Measurements from ENCODE around the gene CFDP1. TPM values are rescaled to one million over a fixed set of nuclear protein-coding genes. Genes with fewer than 3 reads are reported as not detected.

Gene CFDP1
- total RNA-seq, 1 experiment from 2014 or later, result 52.6 TPM

DNA sequence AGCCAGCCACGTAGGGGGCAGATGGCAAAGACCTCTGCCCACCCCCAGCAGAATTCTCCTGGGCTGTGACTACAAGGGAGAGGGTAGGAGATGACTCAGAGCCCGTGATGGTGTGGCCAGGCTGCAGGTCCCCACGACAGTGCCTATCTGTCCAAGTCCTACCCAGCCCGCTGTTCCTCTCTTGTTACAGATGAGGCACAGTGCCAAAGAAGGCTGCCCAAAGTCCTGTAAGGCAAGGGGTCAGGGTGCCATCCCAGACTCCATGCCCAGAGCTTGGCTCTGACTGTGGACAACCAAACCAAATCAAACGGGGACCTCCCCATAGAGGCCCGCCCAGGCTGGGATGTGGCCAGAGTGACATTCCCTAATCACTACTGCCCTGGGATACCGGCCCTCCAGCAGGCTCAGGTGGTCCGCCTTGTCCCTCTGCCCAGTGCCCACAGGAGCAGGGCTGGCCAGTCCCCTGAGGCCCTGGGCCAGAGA, 169.3 kb downstream of the CFDP1 start:
- Histone ChIP-seq H3K4me2 (peak overlapping the region; percentile 99), H3K9me2 (ENCODE audit: insufficient read depth) (no peaks in the 10 kb centered on the region), H3K36me3 (ENCODE audit: low read depth) (0 out of 2 replicates have a peak, but pooled peaks cover 3% of the 10 kb centered on the region), H3K9me3 (ENCODE audit: insufficient read depth, low read depth) (no peaks in the 10 kb centered on the region), H3K4me3 (peak overlapping the region; percentile 99; the same call in 1 of the 2 replicates), H4K20me1 (ENCODE audit: insufficient read depth) (peaks cover 47% of the 10 kb centered on the region), H3K27ac (no peak overlapping the region), H3K4me1 (replicated peaks; ENCODE audit: insufficient read depth) (peaks cover 43% of the 10 kb centered on the region), H3K27me3 (ENCODE audit: insufficient read depth, low read depth) (no peaks in the 10 kb centered on the region), H3F3A (ENCODE audit: insufficient read depth, low read depth) (peaks cover 7% of the 10 kb centered on the region; the same call in 1 of the 2 replicates), H2AFZ (no peak overlapping the region), H3K79me2 (ENCODE audit: low read depth) (peaks cover 63% of the 10 kb centered on the region)
- POLR2A ChIA-PET (ENCODE audit: unreplicated experiment), result interaction anchor here (0.6 kb wide), 1 partner anchor 19 kb away, joined by 6 read pairs; no protein-coding TSS in a partner anchor
- DNase-seq, result peak; percentile 55 to 63
- intact Hi-C loops (cut with micrococcal nuclease; ENCODE audit: unreplicated experiment), result loop anchor here (1.0 kb wide), 1 partner anchor 19 kb away; no protein-coding TSS in a partner anchor
- TF ChIP-seq, protein P1, sequence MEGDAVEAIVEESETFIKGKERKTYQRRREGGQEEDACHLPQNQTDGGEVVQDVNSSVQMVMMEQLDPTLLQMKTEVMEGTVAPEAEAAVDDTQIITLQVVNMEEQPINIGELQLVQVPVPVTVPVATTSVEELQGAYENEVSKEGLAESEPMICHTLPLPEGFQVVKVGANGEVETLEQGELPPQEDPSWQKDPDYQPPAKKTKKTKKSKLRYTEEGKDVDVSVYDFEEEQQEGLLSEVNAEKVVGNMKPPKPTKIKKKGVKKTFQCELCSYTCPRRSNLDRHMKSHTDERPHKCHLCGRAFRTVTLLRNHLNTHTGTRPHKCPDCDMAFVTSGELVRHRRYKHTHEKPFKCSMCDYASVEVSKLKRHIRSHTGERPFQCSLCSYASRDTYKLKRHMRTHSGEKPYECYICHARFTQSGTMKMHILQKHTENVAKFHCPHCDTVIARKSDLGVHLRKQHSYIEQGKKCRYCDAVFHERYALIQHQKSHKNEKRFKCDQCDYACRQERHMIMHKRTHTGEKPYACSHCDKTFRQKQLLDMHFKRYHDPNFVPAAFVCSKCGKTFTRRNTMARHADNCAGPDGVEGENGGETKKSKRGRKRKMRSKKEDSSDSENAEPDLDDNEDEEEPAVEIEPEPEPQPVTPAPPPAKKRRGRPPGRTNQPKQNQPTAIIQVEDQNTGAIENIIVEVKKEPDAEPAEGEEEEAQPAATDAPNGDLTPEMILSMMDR (conservative IDR thresholded peaks at IDR 0.05), result no peak
- CTCF ChIA-PET, result no interaction called here
- no TSS peak for BruUV-seq (replicated peaks)

DNA sequence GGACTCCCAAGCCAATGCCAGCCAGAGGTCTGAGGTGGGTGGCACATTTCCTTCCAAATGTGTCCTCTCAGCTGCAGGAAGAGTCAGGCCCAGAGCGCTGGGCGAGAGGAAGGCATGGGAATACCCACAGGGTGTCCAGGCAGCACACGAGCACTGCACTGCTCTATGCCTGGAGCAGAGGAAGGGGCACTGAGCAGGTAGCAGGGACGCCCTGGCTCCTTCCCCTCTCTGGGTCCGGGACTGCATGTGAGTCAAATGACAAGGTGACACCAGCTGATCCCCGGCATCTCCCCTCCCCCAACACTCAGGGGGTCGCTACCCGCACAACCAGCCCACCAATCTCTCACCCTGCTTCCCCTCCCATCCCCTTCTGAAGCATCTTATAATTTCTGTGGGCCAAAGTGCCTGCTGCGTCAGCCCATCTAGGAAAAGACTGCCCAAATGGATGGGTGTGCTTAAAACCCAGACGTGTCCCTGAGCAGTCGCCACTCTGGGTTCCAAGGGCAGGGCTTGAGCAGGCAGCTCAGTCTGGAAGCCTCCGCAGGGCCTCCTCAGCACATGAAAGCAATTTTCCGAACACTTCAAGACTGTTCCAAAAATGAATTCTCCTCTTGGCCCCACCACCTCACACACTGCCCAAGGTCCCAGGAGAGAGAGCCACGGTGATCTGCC, 169.9 kb downstream of the CFDP1 start:
- TF ChIP-seq EZH2 (IDR thresholded peaks at IDR 0.05; ENCODE audit: low read depth), result no peak
- TF ChIP-seq, protein P1 (conservative IDR thresholded peaks at IDR 0.05), result no peak
- Histone ChIP-seq H2AFZ (no peak overlapping the region), H4K20me1 (ENCODE audit: insufficient read depth) (peaks cover 53% of the 10 kb centered on the region), H3K79me2 (ENCODE audit: low read depth) (peaks cover 68% of the 10 kb centered on the region), H3K36me3 (ENCODE audit: low read depth) (0 out of 2 replicates have a peak, but pooled peaks cover 3% of the 10 kb centered on the region), H3K27me3 (ENCODE audit: insufficient read depth, low read depth) (no peaks in the 10 kb centered on the region), H3K9me2 (ENCODE audit: insufficient read depth) (no peaks in the 10 kb centered on the region), H3K4me3 (peak overlapping the region; percentile 99; the same call in 1 of the 2 replicates), H3K9me3 (ENCODE audit: insufficient read depth, low read depth) (no peaks in the 10 kb centered on the region), H3F3A (ENCODE audit: insufficient read depth, low read depth) (peaks cover 5% of the 10 kb centered on the region; the same call in 1 of the 2 replicates), H3K4me2 (peak overlapping the region; percentile 99), H3K4me1 (replicated peaks; ENCODE audit: insufficient read depth) (peaks cover 42% of the 10 kb centered on the region), H3K27ac (no peak overlapping the region)
- intact Hi-C loops (cut with micrococcal nuclease; ENCODE audit: unreplicated experiment), result no loop called here
- POLR2A ChIA-PET (ENCODE audit: unreplicated experiment), result no interaction called here
- DNase-seq, result no peak
- no TSS peak for BruUV-seq (replicated peaks)
- CTCF ChIA-PET, result no interaction called here

DNA sequence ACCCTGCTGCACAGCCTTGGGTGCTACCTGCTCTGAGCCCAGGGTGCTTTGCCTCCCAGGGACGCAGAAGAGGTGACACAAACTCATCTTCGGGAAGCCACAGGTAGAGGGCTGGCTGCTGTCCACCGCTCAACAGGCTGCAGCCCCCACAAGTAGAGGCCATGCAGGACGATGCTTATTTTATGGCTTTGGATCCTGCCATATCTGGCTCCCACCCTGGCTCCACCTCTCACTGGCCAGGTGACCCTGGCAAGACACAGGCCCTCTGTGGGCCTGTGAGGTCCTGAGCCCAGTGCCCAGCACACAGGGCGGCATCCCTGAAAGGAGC, 170.5 kb downstream of the CFDP1 start:
- peaks cover 36% of the 10 kb centered on the region for H3K4me1 ChIP-seq (replicated peaks; ENCODE audit: insufficient read depth)
- TF ChIP-seq, protein P1 (conservative IDR thresholded peaks at IDR 0.05), result no peak
- no peak for TF ChIP-seq EZH2 (IDR thresholded peaks at IDR 0.05; ENCODE audit: low read depth)
- H4K20me1 ChIP-seq (ENCODE audit: insufficient read depth), result peaks cover 59% of the 10 kb centered on the region
- ChIA-PET POLR2A (ENCODE audit: unreplicated experiment) (no interaction called here), CTCF (no interaction called here)
- 0 out of 2 replicates have a peak, but pooled peaks cover 3% of the 10 kb centered on the region for H3K36me3 ChIP-seq (ENCODE audit: low read depth)
- H2AFZ ChIP-seq, result no peak overlapping the region
- H3K27me3 ChIP-seq (ENCODE audit: insufficient read depth, low read depth), result no peaks in the 10 kb centered on the region
- no peaks in the 10 kb centered on the region for H3F3A ChIP-seq (ENCODE audit: insufficient read depth, low read depth)
- H3K79me2 ChIP-seq (ENCODE audit: low read depth), result peaks cover 75% of the 10 kb centered on the region
- no peak for DNase-seq
- H3K9me2 ChIP-seq (ENCODE audit: insufficient read depth), result no peaks in the 10 kb centered on the region
- no TSS peak for BruUV-seq (replicated peaks)
- H3K9me3 ChIP-seq (ENCODE audit: insufficient read depth, low read depth), result no peaks in the 10 kb centered on the region
- H3K4me3 ChIP-seq, result no peak overlapping the region
- intact Hi-C loops (cut with micrococcal nuclease; ENCODE audit: unreplicated experiment), result no loop called here
- H3K4me2 ChIP-seq, result no peak overlapping the region
- H3K27ac ChIP-seq, result no peak overlapping the region

All from PC-9 (cell line).